Mesenchymal stem cell (in vitro differentiated cells and primary cell): ENCODE measurements around the gene CYP24A1.

Experiments used
- DNase-seq: peaks from one replicate; pipeline ENCODE4 v3.0.0-alpha.2; 2013
- H2AFZ ChIP-seq: one replicate; pipeline ENCODE4 v1.6.1; 2013; ENCODE audit warnings: low read depth, mild to moderate bottlenecking, control low read depth, inconsistent platforms, low read length, moderate library complexity
- H2AK5ac ChIP-seq: 2 replicates; pipeline ENCODE4 v1.6.1; 2013; ENCODE audit warnings: low read length, moderate library complexity, mild to moderate bottlenecking, inconsistent platforms; ENCODE audit not compliant: severe bottlenecking
- H2BK120ac ChIP-seq: one replicate; pipeline ENCODE4 v1.6.1; 2013; ENCODE audit warnings: low read depth, mild to moderate bottlenecking, inconsistent platforms, low read length, moderate library complexity
- H2BK12ac ChIP-seq, 2 experiments: one replicate each; pipeline ENCODE4 v1.6.1; 2013; ENCODE audit warnings: inconsistent platforms in 2 of 2, low read length in 2 of 2, mild to moderate bottlenecking in 2 of 2, moderate library complexity in 2 of 2, control low read depth in 1 of 2
- H2BK15ac ChIP-seq: one replicate; pipeline ENCODE4 v1.6.1; 2013; ENCODE audit warnings: mild to moderate bottlenecking, low read depth, inconsistent platforms; ENCODE audit not compliant: poor library complexity, severe bottlenecking
- H2BK5ac ChIP-seq: 2 replicates; pipeline ENCODE4 v1.6.1; 2013; ENCODE audit warnings: low read depth, mild to moderate bottlenecking, low read length, control low read depth, inconsistent platforms; ENCODE audit not compliant: poor library complexity, severe bottlenecking
- H3K14ac ChIP-seq, 2 experiments: one replicate each; pipeline ENCODE4 v1.6.1; 2013; ENCODE audit warnings: inconsistent platforms in 2 of 2, low read length in 2 of 2, control low read depth in 1 of 2, mild to moderate bottlenecking in 1 of 2, moderate library complexity in 1 of 2
- H3K18ac ChIP-seq, 2 experiments: one replicate each; pipeline ENCODE4 v1.6.1; 2013; ENCODE audit warnings: inconsistent platforms in 2 of 2, low read length in 2 of 2, control low read depth in 1 of 2, low read depth in 1 of 2, mild to moderate bottlenecking in 1 of 2
- H3K23ac ChIP-seq, 2 experiments: one replicate each; pipeline ENCODE4 v1.6.1; 2013; ENCODE audit warnings: inconsistent platforms in 2 of 2, low read length in 2 of 2, mild to moderate bottlenecking in 2 of 2, moderate library complexity in 2 of 2, control low read depth in 1 of 2
- H3K27ac ChIP-seq: 2 replicates; pipeline ENCODE4 v1.5.1; 2013; ENCODE audit warnings: mild to moderate bottlenecking, moderate library complexity, low read length, control low read depth, inconsistent platforms; ENCODE audit not compliant: poor library complexity, severe bottlenecking
- H3K27me3 ChIP-seq, 2 experiments: 2 replicates each; pipeline versions ENCODE4 v1.6.1 to v1.7.0; 2013; ENCODE audit warnings: low read length in 2 of 2, mild to moderate bottlenecking in 2 of 2, moderate library complexity in 2 of 2, control low read depth in 1 of 2, inconsistent platforms in 1 of 2; ENCODE audit not compliant: control insufficient read depth in 1 of 2, insufficient read depth in 1 of 2
- H3K36me3 ChIP-seq, 2 experiments: 2 replicates each; pipeline versions ENCODE4 v1.6.1 to v1.7.0; 2013; ENCODE audit warnings: low read length in 2 of 2, control low read depth in 1 of 2, inconsistent platforms in 1 of 2, low read depth in 1 of 2, mild to moderate bottlenecking in 1 of 2; ENCODE audit not compliant: insufficient read depth in 2 of 2, control insufficient read depth in 1 of 2
- H3K4ac ChIP-seq, 2 experiments: one replicate each; pipeline ENCODE4 v1.6.1; 2013; ENCODE audit warnings: inconsistent platforms in 2 of 2, low read length in 2 of 2, mild to moderate bottlenecking in 2 of 2, moderate library complexity in 2 of 2, control low read depth in 1 of 2, low read depth in 1 of 2
- H3K4me1 ChIP-seq: 2 replicates; pipeline ENCODE4 v1.6.1; 2013; ENCODE audit warnings: low read depth, low read length, control low read depth; ENCODE audit not compliant: control insufficient read depth, insufficient read depth
- H3K4me2 ChIP-seq: 2 replicates; pipeline ENCODE4 v1.6.1; 2013; ENCODE audit warnings: low read length, mild to moderate bottlenecking, inconsistent platforms; ENCODE audit not compliant: poor library complexity, severe bottlenecking
- H3K4me3 ChIP-seq, 2 experiments: 2 replicates each; pipeline versions ENCODE4 v1.5.1 to v1.7.0; 2013; ENCODE audit warnings: low read length in 2 of 2, mild to moderate bottlenecking in 2 of 2, control low read depth in 1 of 2, low read depth in 1 of 2; ENCODE audit not compliant: insufficient read depth in 1 of 2
- H3K79me1 ChIP-seq: replicated peaks from 2 replicates; pipeline ENCODE4 v1.6.1; 2013; ENCODE audit warnings: mild to moderate bottlenecking, control low read depth, low read length, inconsistent platforms; ENCODE audit not compliant: poor library complexity, severe bottlenecking
- H3K9ac ChIP-seq: 2 replicates; pipeline ENCODE4 v1.7.0; 2013; ENCODE audit warnings: mild to moderate bottlenecking, low read length, moderate library complexity
- H3K9me3 ChIP-seq: 2 replicates; pipeline ENCODE4 v1.7.0; 2013; ENCODE audit warnings: mild to moderate bottlenecking, low read length; ENCODE audit not compliant: control insufficient read depth
- H4K8ac ChIP-seq: one replicate; pipeline ENCODE4 v1.6.1; 2013; ENCODE audit warnings: inconsistent platforms, mild to moderate bottlenecking, low read length, moderate library complexity
- H4K91ac ChIP-seq: one replicate; pipeline ENCODE4 v1.6.1; 2013; ENCODE audit warnings: mild to moderate bottlenecking, low read length, inconsistent platforms
- WGBS: methylation state at CpG from one replicate; pipeline ENCODE4 v1.1.7; 2013; ENCODE audit warnings: mixed read lengths; 5-methylcytosine and 5-hydroxymethylcytosine counted together

The CYP24A1 gene

GRCh38 chr20:54215157-54215789, 41.5 kb upstream of the CYP24A1 start:
- Histone ChIP-seq H3K9ac (no peak overlapping the region), H3K27me3 (no peaks in the 10 kb centered on the region), H3K79me1 (peaks cover 36% of the 10 kb centered on the region), H3K36me3 (peaks cover 13 to 40% of the 10 kb centered on the region in 2 experiments), H2AK5ac (no peak overlapping the region), H3K4me2 (no peak overlapping the region), H2AFZ (no peak overlapping the region), H3K9me3 (no peaks in the 10 kb centered on the region), H3K4me3 (no peak overlapping the region), H2BK120ac (no peak overlapping the region), H4K8ac (no peak overlapping the region), H3K4ac (no peak overlapping the region), H3K4me1 (peaks cover 4% of the 10 kb centered on the region), H3K14ac (no peak overlapping the region), H2BK15ac (no peak overlapping the region), H3K23ac (no peak overlapping the region), H2BK12ac (no peak overlapping the region), H2BK5ac (no peak overlapping the region), H4K91ac (no peak overlapping the region), H3K18ac (no peak overlapping the region), H3K27ac (no peak overlapping the region)
- no peak for DNase-seq
- 100% methylated on average over 3 of the region's 3 CpGs for WGBS

GRCh38 chr20:54214566-54214965, 40.8 kb upstream of the CYP24A1 start:
- Histone ChIP-seq H4K91ac (no peak overlapping the region), H3K23ac (no peak overlapping the region), H3K4ac (no peak overlapping the region), H3K4me2 (no peak overlapping the region), H3K4me1 (peaks cover 2% of the 10 kb centered on the region), H2BK15ac (no peak overlapping the region), H3K27ac (no peak overlapping the region), H2BK120ac (no peak overlapping the region), H3K27me3 (no peaks in the 10 kb centered on the region), H2AK5ac (no peak overlapping the region), H3K14ac (no peak overlapping the region), H2BK5ac (no peak overlapping the region), H2BK12ac (no peak overlapping the region), H2AFZ (no peak overlapping the region), H3K18ac (no peak overlapping the region), H3K9ac (no peak overlapping the region), H3K36me3 (peaks cover 13 to 39% of the 10 kb centered on the region in 2 experiments), H3K4me3 (no peak overlapping the region), H3K9me3 (no peaks in the 10 kb centered on the region), H4K8ac (no peak overlapping the region), H3K79me1 (peaks cover 38% of the 10 kb centered on the region)
- WGBS: 99% methylated on average over 7 of the region's 8 CpGs
- DNase-seq: no peak

- Histone ChIP-seq H2BK120ac (no peak overlapping the region), H3K36me3 (peaks cover 13 to 35% of the 10 kb centered on the region in 2 experiments), H2BK12ac (no peak overlapping the region)
These were observed 39.1 kb upstream of the CYP24A1 start for GRCh38 chr20:54212871-54213270.

GRCh38 chr20:54212226-54212625, 38.4 kb upstream of the CYP24A1 start:
- Histone ChIP-seq H3K9ac (no peak overlapping the region), H3K4me3 (no peak overlapping the region), H3K36me3 (peaks cover 10 to 28% of the 10 kb centered on the region in 2 experiments), H3K23ac (no peak overlapping the region), H4K8ac (no peak overlapping the region), H3K79me1 (peaks cover 36% of the 10 kb centered on the region), H3K4me1 (peaks cover 4% of the 10 kb centered on the region), H3K14ac (no peak overlapping the region), H3K27ac (no peak overlapping the region), H3K4ac (no peak overlapping the region), H3K4me2 (no peak overlapping the region), H3K27me3 (no peaks in the 10 kb centered on the region), H2AK5ac (no peak overlapping the region), H4K91ac (no peak overlapping the region), H2BK15ac (no peak overlapping the region), H2BK5ac (no peak overlapping the region), H2BK120ac (no peak overlapping the region), H3K18ac (no peak overlapping the region), H2BK12ac (no peak overlapping the region), H2AFZ (no peak overlapping the region), H3K9me3 (no peaks in the 10 kb centered on the region)
- DNase-seq: peak; percentile 71
- 0% methylated on average over 1 of the region's 1 CpG for WGBS

More at GRCh38 chr20:54212871-54213270, 39.1 kb upstream of the CYP24A1 start:
- no peak overlapping the region for H4K91ac ChIP-seq
- H3K4me2 ChIP-seq: no peak overlapping the region
- no peak overlapping the region for H3K9ac ChIP-seq
- DNase-seq: no peak
- no peaks in the 10 kb centered on the region for H3K9me3 ChIP-seq
- no peak overlapping the region for H4K8ac ChIP-seq
- no peak overlapping the region for H3K4me3 ChIP-seq
- H2AK5ac ChIP-seq: no peak overlapping the region
- H3K23ac ChIP-seq: no peak overlapping the region
- no peak overlapping the region for H2AFZ ChIP-seq
- H3K18ac ChIP-seq: peak overlapping the region in 1 of 2 experiments; percentile 2
- no peak overlapping the region for H3K14ac ChIP-seq
- no peaks in the 10 kb centered on the region for H3K27me3 ChIP-seq
- H3K4me1 ChIP-seq: peaks cover 4% of the 10 kb centered on the region
- no peak overlapping the region for H2BK5ac ChIP-seq
- H3K79me1 ChIP-seq: peaks cover 41% of the 10 kb centered on the region
- no peak overlapping the region for H2BK15ac ChIP-seq
- 100% methylated on average over 2 of the region's 3 CpGs for WGBS
- H3K4ac ChIP-seq: no peak overlapping the region
- H3K27ac ChIP-seq: no peak overlapping the region
